Activated naive CD4-positive, alpha-beta T cell (primary cell): Measurements from ENCODE around the gene CCDC66.

Experiments used
- DNase-seq, 4 experiments: peaks; one replicate each; lab custom pipeline; 2025; lab: John Stamatoyannopoulos, UW

The CCDC66 gene

DNA sequence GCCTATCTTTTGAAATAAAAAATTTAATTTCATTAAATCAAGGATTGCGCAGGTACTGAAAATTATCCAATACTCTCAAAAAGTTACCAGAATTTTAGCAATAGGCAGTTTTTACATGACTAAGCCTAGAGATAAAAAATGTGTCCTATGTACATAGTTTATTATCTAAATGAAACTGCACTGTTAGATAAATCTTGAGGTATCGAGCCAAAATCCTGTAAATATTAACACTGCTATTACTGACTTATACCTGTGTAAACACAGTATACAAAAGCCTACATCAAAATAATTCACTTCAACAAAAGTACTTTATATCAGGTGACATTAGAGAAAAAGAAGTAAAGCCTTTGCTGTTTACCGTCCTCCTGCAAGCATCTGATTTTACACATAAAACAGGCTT lies 65.4 kb downstream of the CCDC66 start:
- no peak for DNase-seq

GRCh38 chr3:56624725-56625124 lies 67.8 kb downstream of the CCDC66 start:
- no peak for DNase-seq

GRCh38 chr3:56629047-56629446 lies 72.1 kb downstream of the CCDC66 start:
- no peak for DNase-seq

DNA sequence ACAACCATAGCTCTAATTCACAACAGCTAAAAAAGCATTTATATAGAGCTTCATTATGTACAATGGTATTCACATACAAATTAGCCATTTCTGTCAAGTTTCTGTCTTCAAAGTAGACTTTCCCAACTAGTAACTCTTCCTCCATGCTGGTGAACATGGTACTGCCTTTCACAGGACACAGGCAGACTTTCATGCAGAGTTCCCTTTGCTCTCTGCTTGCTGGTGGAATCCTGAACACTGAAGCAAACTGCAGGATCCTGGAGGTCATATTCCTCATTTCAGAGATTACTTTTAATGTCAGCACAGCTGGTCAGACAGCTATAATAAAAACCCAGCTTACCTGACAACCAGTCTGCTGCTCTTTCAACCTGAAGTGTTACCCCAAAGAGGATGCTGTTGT lies 72.5 kb downstream of the CCDC66 start:
- no peak for DNase-seq

DNA sequence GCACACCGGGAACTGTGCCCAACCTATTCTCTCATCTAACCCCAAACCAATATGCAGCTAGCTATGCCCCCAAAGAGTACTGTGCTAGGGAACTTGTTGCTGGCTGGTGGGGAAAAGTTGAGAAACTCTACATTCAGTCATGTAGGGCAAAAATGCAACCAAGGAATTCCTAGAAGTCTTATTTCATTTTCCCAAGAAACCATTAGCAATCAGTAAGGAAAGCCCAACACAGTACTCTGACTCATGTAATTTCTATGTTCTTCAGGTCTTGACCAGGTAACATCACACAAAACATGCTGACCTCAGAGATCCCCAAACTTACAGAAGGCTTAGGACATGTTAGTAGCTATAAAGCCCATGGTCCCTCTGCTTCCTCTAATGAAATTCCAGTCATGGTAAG lies 74.0 kb downstream of the CCDC66 start:
- DNase-seq, result no peak

DNA sequence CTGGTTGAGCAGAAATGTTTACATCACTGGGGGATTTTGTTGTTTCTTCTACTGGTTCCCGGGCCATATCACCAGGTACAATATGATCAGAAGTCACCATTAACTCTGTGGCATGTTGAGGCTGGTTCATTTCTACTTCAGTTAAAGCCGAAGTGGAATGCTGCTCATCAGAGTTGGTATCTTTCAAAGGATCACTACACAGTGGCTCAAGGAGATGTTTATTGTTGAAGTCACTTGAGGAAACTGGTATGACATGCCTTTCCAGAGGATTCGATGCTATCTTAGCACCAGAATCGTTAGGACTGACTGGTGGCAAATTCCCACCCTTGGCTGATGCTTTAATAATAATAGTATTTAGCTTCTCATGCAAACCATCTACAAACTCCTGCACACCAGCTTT lies 76.2 kb downstream of the CCDC66 start:
- DNase-seq, result no peak

- DNase-seq, result no peak
Measured at GRCh38 chr3:56633602-56634535, 76.9 kb downstream of the CCDC66 start.

- DNase-seq, result no peak
Measured at GRCh38 chr3:56645407-56645806, 88.4 kb downstream of the CCDC66 start.

- DNase-seq, result no peak
Measured at GRCh38 chr3:56654460-56654859, 97.5 kb downstream of the CCDC66 start.

GRCh38 chr3:56655709-56656108 lies 98.7 kb downstream of the CCDC66 start:
- no peak for DNase-seq

- no peak for DNase-seq
Measured at GRCh38 chr3:56664823-56665222, 107.8 kb downstream of the CCDC66 start.

DNA sequence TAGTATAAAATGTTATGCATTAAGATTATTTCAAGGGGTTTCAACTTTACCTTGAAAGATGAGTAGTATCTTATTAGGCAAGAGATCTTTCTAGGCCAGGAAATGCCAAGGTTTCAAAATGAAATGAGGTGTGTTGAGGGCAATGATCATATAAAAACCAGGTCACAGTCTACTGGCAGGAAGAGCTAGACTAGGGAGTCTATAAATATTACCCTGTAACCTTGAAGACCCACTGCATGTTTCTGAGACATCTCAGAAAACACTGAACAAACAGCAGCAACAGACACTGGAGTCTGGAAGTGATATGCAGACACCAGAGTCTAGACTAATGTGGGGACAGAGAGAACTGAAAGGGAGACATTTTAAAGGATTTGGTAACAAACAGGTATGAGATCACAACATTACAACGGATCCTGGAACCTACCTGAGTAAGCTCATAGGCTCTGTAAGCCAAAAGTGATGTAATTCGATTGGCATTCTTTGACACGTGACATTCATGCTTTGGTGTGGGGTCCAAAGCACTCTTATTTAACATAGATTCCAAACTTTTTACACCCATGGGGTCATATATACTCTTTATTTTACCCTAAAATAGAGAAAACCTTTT lies 111.1 kb downstream of the CCDC66 start:
- no peak for DNase-seq
